Upper lobe of right lung (tissue), 1 donor: ENCODE measurements around the gene COL16A1. TPM values are rescaled to one million over a fixed set of nuclear protein-coding genes. Genes with fewer than 3 reads are reported as not detected.

ENCODE experiments used
- ATAC-seq: fragments of 200-7000 bp; cut with Tn5 transposase; one replicate; pipeline ENCODE4 v1.9.1; 2020; ENCODE audit warnings: mild to moderate bottlenecking, moderate library complexity
- DNase-seq: peaks from one replicate; pipeline ENCODE4 v3.0.0-alpha.2; 2020
- H3K27ac ChIP-seq: fragments of 200-600 bp; one replicate; pipeline ENCODE4 v1.8.0; 2022
- H3K27me3 ChIP-seq: fragments of 200-600 bp; one replicate; pipeline ENCODE4 v1.8.0; 2022; ENCODE audit warnings: mild to moderate bottlenecking
- H3K36me3 ChIP-seq: fragments of 200-600 bp; one replicate; pipeline ENCODE4 v1.8.0; 2022
- H3K4me1 ChIP-seq: fragments of 200-600 bp; one replicate; pipeline ENCODE4 v1.8.0; 2022
- H3K4me3 ChIP-seq: fragments of 200-600 bp; one replicate; pipeline ENCODE4 v1.8.0; 2022; ENCODE audit warnings: mild to moderate bottlenecking
- H3K9me3 ChIP-seq: fragments of 200-600 bp; one replicate; pipeline ENCODE4 v1.8.0; 2022
- CTCF ChIP-seq: fragments of 200-600 bp; IDR thresholded peaks from one replicate; pipeline ENCODE4 v1.8.0; 2022; ENCODE audit warnings: antibody characterized with exemption
- intact Hi-C: fragments of 100-400 bp; cut with DNase I; formaldehyde crosslinking; loops from one replicate; pipeline ENCODE4 v1.11.0; 2022
- total RNA-seq: library from RNA; stranded (reverse); fragmentation: NEBNext Ultra II Directional; extraction: Animal tissue kit (Norgen Biotek cat#: 25700); gene quantifications from one replicate; pipeline ENCODE4 v1.2.1, GENCODE V29; 2021
- donor health status: DM: no; HTN: yes; CAD: no; lungs with severe emphysema.

COL16A1 gene
- total RNA-seq, 1 donor from 2014 or later: 28.9 TPM

GRCh38 chr1:31648190-31648589 lies 55.6 kb downstream of the COL16A1 start:
- Histone ChIP-seq H3K36me3 (no peaks in the 10 kb centered on the region), H3K9me3 (no peaks in the 10 kb centered on the region), H3K4me1 (peaks cover 15% of the 10 kb centered on the region), H3K4me3 (no peak overlapping the region), H3K27ac (no peak overlapping the region), H3K27me3 (no peaks in the 10 kb centered on the region)
- no peak for DNase-seq
- no peak for TF ChIP-seq CTCF
- no peak for ATAC-seq
- intact Hi-C loops: no loop called here

DNA sequence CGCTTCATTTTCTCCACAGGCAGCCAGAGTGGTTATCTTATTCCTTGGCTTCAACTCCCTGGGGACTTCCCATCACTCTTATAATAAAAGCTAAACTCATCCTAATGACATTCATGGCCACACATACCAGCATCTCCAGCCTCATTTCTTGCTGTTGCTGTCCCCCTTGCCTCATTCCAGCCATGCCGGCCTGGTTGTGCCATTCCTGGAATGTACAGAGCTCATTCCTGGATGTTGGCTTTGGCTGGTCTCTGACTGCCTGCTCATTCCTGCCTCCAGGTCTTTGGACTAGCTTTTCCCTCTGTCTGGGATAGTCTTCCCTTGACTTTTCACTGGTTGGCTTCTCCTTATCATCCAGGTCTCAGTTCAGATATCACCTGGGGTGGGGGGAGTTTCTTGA lies 56.7 kb downstream of the COL16A1 start:
- H3K4me1 ChIP-seq: peaks cover 22% of the 10 kb centered on the region
- no peak for DNase-seq
- no peaks in the 10 kb centered on the region for H3K36me3 ChIP-seq
- H3K27me3 ChIP-seq: no peaks in the 10 kb centered on the region
- H3K4me3 ChIP-seq: no peak overlapping the region
- H3K27ac ChIP-seq: no peak overlapping the region
- no peaks in the 10 kb centered on the region for H3K9me3 ChIP-seq
- ATAC-seq: no peak
- intact Hi-C loops: no loop called here
- no peak for TF ChIP-seq CTCF

DNA sequence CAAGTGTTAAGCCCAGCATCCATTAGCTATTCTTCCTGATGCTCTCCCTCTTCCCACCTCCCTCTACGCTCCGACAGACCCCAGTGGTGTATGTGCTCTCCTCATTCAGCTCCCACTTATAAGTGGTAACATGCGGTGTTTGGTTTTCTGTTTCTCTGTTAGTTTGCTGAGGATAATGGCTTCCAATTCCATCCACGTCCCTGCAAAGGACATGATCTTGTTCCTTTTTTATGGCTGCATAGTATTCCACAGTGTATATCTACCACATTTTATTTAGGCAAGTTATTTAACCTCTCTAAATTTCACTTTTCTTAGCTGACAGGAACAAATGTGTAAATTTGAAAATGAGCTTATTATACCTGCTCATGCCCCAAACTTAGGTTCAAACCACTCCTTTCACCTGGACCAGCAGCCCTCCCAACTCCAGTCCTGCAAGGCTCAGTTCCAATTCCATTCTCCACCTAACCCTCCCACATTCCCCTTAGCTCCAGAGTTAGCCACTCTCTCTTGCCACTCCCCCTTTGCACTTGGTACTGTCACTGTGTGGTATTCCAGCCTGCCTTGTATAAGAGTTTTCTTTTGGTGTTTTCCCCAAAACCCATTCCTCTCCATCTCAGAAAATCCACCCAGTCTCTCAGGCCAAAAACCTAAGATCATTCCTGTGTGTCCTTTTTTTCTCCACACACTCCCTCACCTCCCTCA lies 57.4 kb downstream of the COL16A1 start:
- no peaks in the 10 kb centered on the region for H3K9me3 ChIP-seq
- DNase-seq (no peak), ATAC-seq (no peak)
- no peaks in the 10 kb centered on the region for H3K36me3 ChIP-seq
- no peaks in the 10 kb centered on the region for H3K27me3 ChIP-seq
- H3K27ac ChIP-seq: no peak overlapping the region
- no peak overlapping the region for H3K4me3 ChIP-seq
- peaks cover 29% of the 10 kb centered on the region for H3K4me1 ChIP-seq
- intact Hi-C loops: no loop called here
- no peak for TF ChIP-seq CTCF

DNA sequence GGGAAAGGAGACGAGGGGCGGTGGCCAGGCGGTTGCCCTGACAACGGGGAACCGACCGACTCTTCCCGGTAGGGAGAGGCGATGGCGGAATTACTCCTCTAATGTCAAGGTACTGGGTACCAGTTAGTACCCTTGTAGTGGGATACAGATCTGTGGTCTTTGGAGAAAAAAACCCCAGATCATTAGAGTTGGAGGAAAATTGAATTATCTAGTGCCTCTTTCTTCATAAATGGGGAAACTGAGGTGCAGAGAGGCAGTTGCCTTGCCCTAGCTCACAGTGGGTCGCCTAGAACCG lies 58.6 kb downstream of the COL16A1 start:
- H3K27me3 ChIP-seq: no peaks in the 10 kb centered on the region
- no peak for TF ChIP-seq CTCF
- no peak for ATAC-seq
- H3K4me1 ChIP-seq: peaks cover 40% of the 10 kb centered on the region
- H3K4me3 ChIP-seq: peak overlapping the region; percentile 97
- H3K9me3 ChIP-seq: no peaks in the 10 kb centered on the region
- H3K36me3 ChIP-seq: no peaks in the 10 kb centered on the region
- peak; percentile 91 for DNase-seq
- H3K27ac ChIP-seq: peak overlapping the region; percentile 100
- intact Hi-C loops: no loop called here

GRCh38 chr1:31644560-31645273 lies 59.1 kb downstream of the COL16A1 start, which contains the start of gene PEF1:
PEF1 (minus strand) TSS chr1:31644876; CDS start chr1:31644864, 12 bp downstream.
- DNase-seq: peak; percentile 100
- Histone ChIP-seq H3K36me3 (no peaks in the 10 kb centered on the region), H3K9me3 (no peaks in the 10 kb centered on the region), H3K27me3 (no peaks in the 10 kb centered on the region), H3K27ac (peak within 1 kb of the TSS; percentile 100), H3K4me3 (peak within 1 kb of the TSS; percentile 97), H3K4me1 (peaks cover 45% of the 10 kb centered on the region)
- TF ChIP-seq CTCF: no peak
- peak; percentile 96 for ATAC-seq
- intact Hi-C loops: no loop called here
